AG04449 (cell line): Measurements from ENCODE around the gene TFPI.
A peak's percentile ranks its signal among the peaks of the same experiment; 100 is the strongest.
"Not testable (repeated sequence)": the region's sequence is repeated elsewhere in the genome, so short reads cannot be mapped to it uniquely, and the experiment has no call there.

Experiments used
- CTCF ChIA-PET: fragments of 350-600 bp; formaldehyde crosslinking; extraction: SDS; loops from one replicate; lab custom pipeline; 2021; ENCODE audit warnings: antibody characterized with exemption; lab: Yijun Ruan, JAX
- POLR2A ChIA-PET: fragments of 400-600, 350-600 bp; formaldehyde crosslinking; extraction: SDS; loops from one replicate; lab custom pipeline; 2020; ENCODE audit warnings: antibody characterized with exemption, inconsistent platforms; lab: Yijun Ruan, JAX
- DNase-seq: peaks from one replicate; pipeline ENCODE4 v3.0.0-alpha.2; 2010; ENCODE audit warnings: low read depth, low spot score
- H3K4me3 ChIP-seq: 2 replicates; pipeline ENCODE4 v1.5.1; 2011; ENCODE audit warnings: low read depth, mild to moderate bottlenecking, control low read depth, low read length
- CTCF ChIP-seq: IDR thresholded peaks from one replicate; pipeline ENCODE4 v1.5.1; 2011; ENCODE audit warnings: mild to moderate bottlenecking, moderate library complexity, low read length, control low read depth, inconsistent platforms; ENCODE audit not compliant: insufficient read depth; ENCODE audit errors: missing control alignments

TFPI gene

GRCh38 chr2:187566712-187567111, 12.5 kb upstream of the TFPI start:
- H3K4me3 ChIP-seq, result no peak overlapping the region
- TF ChIP-seq CTCF, result no peak
- CTCF ChIA-PET, result interaction anchor here (1.5 to 4.1 kb wide), 5 partner anchors 9 to 67 kb away, joined by 3 to 27 read pairs (median 12); no protein-coding TSS in a partner anchor
- no peak for DNase-seq
- POLR2A ChIA-PET, result no interaction called here

- H3K4me3 ChIP-seq, result no peak overlapping the region
- TF ChIP-seq CTCF, result no peak
- DNase-seq, result no peak
- ChIA-PET POLR2A (no interaction called here), CTCF (interaction anchor here (1.5 to 4.1 kb wide), 5 partner anchors 9 to 67 kb away, joined by 3 to 27 read pairs (median 12); no protein-coding TSS in a partner anchor)
Measured at GRCh38 chr2:187566266-187566665, 12.0 kb upstream of the TFPI start.

- DNase-seq, CTCF ChIA-PET, POLR2A ChIA-PET, H3K4me3 ChIP-seq: not testable (repeated sequence)
Measured at GRCh38 chr2:187565618-187566017, 11.4 kb upstream of the TFPI start.

- CTCF ChIA-PET, result interaction anchor here (2.9 kb wide), 1 partner anchor 24 kb away, joined by 13 read pairs; no protein-coding TSS in a partner anchor
- DNase-seq, POLR2A ChIA-PET: not testable (repeated sequence)
Measured at GRCh38 chr2:187556493-187556892, 2.3 kb upstream of the TFPI start.

GRCh38 chr2:187554704-187555082, 458 bp upstream of the TFPI start:
- DNase-seq, result no peak
- ChIA-PET POLR2A (no interaction called here), CTCF (interaction anchor here (0.8 to 2.9 kb wide), 4 partner anchors 8 to 55 kb away, joined by 4 to 13 read pairs (median 5); no protein-coding TSS in a partner anchor)
- no peak for TF ChIP-seq CTCF
- H3K4me3 ChIP-seq, result no peak overlapping the region

More at GRCh38 chr2:187556493-187556892, 2.3 kb upstream of the TFPI start:
- H3K4me3 ChIP-seq, result not testable (repeated sequence)

- TF ChIP-seq CTCF, result no peak
Measured at GRCh38 chr2:187552828-187553681, 1.2 kb downstream of the TFPI start.

GRCh38 chr2:187552381-187552780, 1.9 kb downstream of the TFPI start:
- H3K4me3 ChIP-seq, result peak overlapping the region; percentile 13
- no peak for TF ChIP-seq CTCF
- ChIA-PET POLR2A (no interaction called here), CTCF (no interaction called here)
- DNase-seq, result no peak

More at GRCh38 chr2:187552828-187553681, 1.2 kb downstream of the TFPI start:
- no peak for DNase-seq
- peak overlapping the region; percentile 58 for H3K4me3 ChIP-seq
- POLR2A ChIA-PET, result no interaction called here
- CTCF ChIA-PET, result no interaction called here
